ENCODE results near the gene MORC4.

GRCh38 chrX:106927023-106927422 lies 73.0 kb downstream of the MORC4 start:
- no peak for TF ChIP-seq POLR2A (IDR thresholded peaks at IDR 0.05)
- no peak for TF ChIP-seq CTCF (IDR thresholded peaks at IDR 0.05)

Data from body of pancreas (tissue), 4 donors.